HFFc6 (cell line): ENCODE data around the gene PIGW. TPM values are rescaled to one million over a fixed set of nuclear protein-coding genes. Genes with fewer than 3 reads are reported as not detected.

Source experiments
- DNase-seq: peaks from one replicate; pipeline ENCODE4 v3.0.0-alpha.2; 2018
- H3K27ac Mint-ChIP-seq: 2 replicates; pipeline ENCODE4 v1.8.0; 2020; ENCODE audit warnings: mild to moderate bottlenecking, mixed read lengths
- H3K27me3 Mint-ChIP-seq: 2 replicates; pipeline ENCODE4 v1.8.0; 2021; ENCODE audit warnings: mild to moderate bottlenecking, moderate library complexity, mixed read lengths; ENCODE audit not compliant: insufficient read depth
- H3K36me3 Mint-ChIP-seq: 2 replicates; pipeline ENCODE4 v1.8.0; 2021; ENCODE audit warnings: low read depth, mixed read lengths
- H3K4me1 Mint-ChIP-seq: 2 replicates; pipeline ENCODE4 v1.8.0; 2020; ENCODE audit warnings: low read depth, mixed read lengths
- H3K4me3 Mint-ChIP-seq: 2 replicates; pipeline ENCODE4 v1.8.0; 2020; ENCODE audit warnings: mild to moderate bottlenecking, moderate library complexity, mixed read lengths
- H3K9me3 Mint-ChIP-seq: 2 replicates; pipeline ENCODE4 v1.8.0; 2020; ENCODE audit warnings: mild to moderate bottlenecking, mixed read lengths
- total RNA-seq, 6 experiments: library from RNA; stranded (reverse); fragmentation: NEBNext Ultra II Directional; extraction: Animal tissue kit (Norgen Biotek cat#: 25700); gene quantifications; 2 replicates in 1 of 6; 3 replicates in 5 of 6; pipeline ENCODE4 v1.2.3, GENCODE V29; 2021
- TF ChIP-seq, protein P1 (sequence below): fragments of 200-600 bp; sonication (generic); IDR thresholded peaks from 2 replicates; pipeline ENCODE4 v1.5.0; 2021; ENCODE audit warnings: antibody characterized with exemption, mild to moderate bottlenecking

The PIGW gene
- total RNA-seq, 6 experiments from 2014 or later: 12.0 to 15.1 (median 12.5) TPM

DNA sequence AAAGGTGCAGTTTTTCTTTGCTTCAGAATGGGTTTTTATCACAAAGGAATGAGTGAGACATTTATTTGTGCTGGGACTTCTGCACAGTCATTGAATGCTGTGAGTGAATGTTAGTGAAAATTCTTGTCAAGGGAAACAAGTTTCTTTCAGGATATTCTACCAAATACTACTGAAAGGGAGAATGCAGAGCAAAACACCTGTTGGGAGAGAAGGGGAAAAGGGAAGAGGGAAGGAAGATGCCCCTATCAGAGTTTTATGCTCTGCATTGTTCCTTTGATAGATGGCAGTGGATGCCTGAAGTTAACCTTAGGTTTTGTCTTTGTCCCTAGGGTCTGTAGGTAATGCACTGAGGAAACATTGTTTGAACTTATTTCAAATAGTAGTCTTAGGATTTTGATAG lies 13.0 kb downstream of the PIGW start:
- Mint-ChIP-seq H3K27me3 (peaks cover 9% of the 10 kb centered on the region), H3K4me3 (peak overlapping the region; percentile 96), H3K27ac (peak overlapping the region; percentile 72), H3K9me3 (no peaks in the 10 kb centered on the region), H3K36me3 (peaks cover 33% of the 10 kb centered on the region), H3K4me1 (peaks cover 37% of the 10 kb centered on the region)
- no peak for DNase-seq
- TF ChIP-seq, protein P1, sequence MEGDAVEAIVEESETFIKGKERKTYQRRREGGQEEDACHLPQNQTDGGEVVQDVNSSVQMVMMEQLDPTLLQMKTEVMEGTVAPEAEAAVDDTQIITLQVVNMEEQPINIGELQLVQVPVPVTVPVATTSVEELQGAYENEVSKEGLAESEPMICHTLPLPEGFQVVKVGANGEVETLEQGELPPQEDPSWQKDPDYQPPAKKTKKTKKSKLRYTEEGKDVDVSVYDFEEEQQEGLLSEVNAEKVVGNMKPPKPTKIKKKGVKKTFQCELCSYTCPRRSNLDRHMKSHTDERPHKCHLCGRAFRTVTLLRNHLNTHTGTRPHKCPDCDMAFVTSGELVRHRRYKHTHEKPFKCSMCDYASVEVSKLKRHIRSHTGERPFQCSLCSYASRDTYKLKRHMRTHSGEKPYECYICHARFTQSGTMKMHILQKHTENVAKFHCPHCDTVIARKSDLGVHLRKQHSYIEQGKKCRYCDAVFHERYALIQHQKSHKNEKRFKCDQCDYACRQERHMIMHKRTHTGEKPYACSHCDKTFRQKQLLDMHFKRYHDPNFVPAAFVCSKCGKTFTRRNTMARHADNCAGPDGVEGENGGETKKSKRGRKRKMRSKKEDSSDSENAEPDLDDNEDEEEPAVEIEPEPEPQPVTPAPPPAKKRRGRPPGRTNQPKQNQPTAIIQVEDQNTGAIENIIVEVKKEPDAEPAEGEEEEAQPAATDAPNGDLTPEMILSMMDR: no peak

GRCh38 chr17:36550491-36551417 lies 16.0 kb downstream of the PIGW start:
- Mint-ChIP-seq H3K4me3 (no peak overlapping the region), H3K9me3 (no peaks in the 10 kb centered on the region), H3K4me1 (peaks cover 46% of the 10 kb centered on the region), H3K27ac (0 out of 2 replicates have a peak overlapping the region, but pooled peaks have one; percentile 12), H3K27me3 (peaks cover 3% of the 10 kb centered on the region), H3K36me3 (peaks cover 40% of the 10 kb centered on the region)
- TF ChIP-seq, protein P1: no peak
- DNase-seq: no peak

- DNase-seq: no peak
- TF ChIP-seq, protein P1: no peak
- no peak overlapping the region for H3K4me3 Mint-ChIP-seq
- peak overlapping the region; percentile 68; the same call in 1 of the 2 replicates for H3K27ac Mint-ChIP-seq
- H3K9me3 Mint-ChIP-seq: no peaks in the 10 kb centered on the region
- peaks cover 34% of the 10 kb centered on the region for H3K4me1 Mint-ChIP-seq
- peaks cover 34% of the 10 kb centered on the region for H3K36me3 Mint-ChIP-seq
- H3K27me3 Mint-ChIP-seq: peaks cover 3% of the 10 kb centered on the region
These were observed 18.7 kb downstream of the PIGW start for GRCh38 chr17:36553459-36553858.

GRCh38 chr17:36566081-36566480 lies 31.3 kb downstream of the PIGW start:
- Mint-ChIP-seq H3K36me3 (peaks cover 38% of the 10 kb centered on the region), H3K4me1 (peaks cover 6% of the 10 kb centered on the region; the same call in 1 of the 2 replicates), H3K4me3 (no peak overlapping the region), H3K9me3 (no peaks in the 10 kb centered on the region), H3K27me3 (peaks cover 3% of the 10 kb centered on the region; the same call in 1 of the 2 replicates), H3K27ac (no peak overlapping the region; the same call in 1 of the 2 replicates)
- no peak for DNase-seq
- TF ChIP-seq, protein P1: no peak

DNA sequence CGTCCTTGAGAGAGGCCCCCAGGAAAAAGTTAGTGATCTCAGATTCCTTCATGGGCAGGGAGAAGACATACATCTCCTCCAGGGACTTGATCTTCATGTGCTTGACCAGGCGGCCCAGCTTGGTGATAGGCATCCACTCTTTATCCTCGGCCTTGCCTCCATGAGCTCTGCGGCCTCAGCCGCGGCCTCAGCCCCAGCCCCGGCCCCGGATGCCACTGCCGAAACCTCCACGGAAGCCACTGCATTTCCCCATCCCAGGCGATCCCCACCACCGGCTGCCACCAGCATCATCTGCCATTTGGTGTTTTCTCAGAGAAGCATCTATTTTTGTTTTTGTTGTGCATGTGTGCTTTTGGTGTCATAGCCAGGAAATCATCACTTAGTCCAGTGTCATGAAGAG lies 40.2 kb downstream of the PIGW start:
- no peaks in the 10 kb centered on the region for H3K9me3 Mint-ChIP-seq
- TF ChIP-seq, protein P1: no peak
- no peaks in the 10 kb centered on the region; the same call in none of the 2 replicates for H3K27me3 Mint-ChIP-seq
- H3K36me3 Mint-ChIP-seq: peaks cover 31% of the 10 kb centered on the region
- peaks cover 19% of the 10 kb centered on the region for H3K4me1 Mint-ChIP-seq
- H3K4me3 Mint-ChIP-seq: no peak overlapping the region
- DNase-seq: no peak
- no peak overlapping the region for H3K27ac Mint-ChIP-seq
